Measurements from ENCODE around the gene COX14. TPM values are rescaled to one million over a fixed set of nuclear protein-coding genes. Genes with fewer than 3 reads are reported as not detected.

Gene COX14
- total RNA-seq, 6 donors from 2014 or later = 22.0 to 98.2 (median 71.8) TPM

- DNase-seq = no peak
- no peak for TF ChIP-seq POLR2A (IDR thresholded peaks at IDR 0.05)
- no peak for TF ChIP-seq CTCF (IDR thresholded peaks at IDR 0.05)
- no peak for TF ChIP-seq POLR2AphosphoS5 (IDR thresholded peaks at IDR 0.05)
- TF ChIP-seq EP300 (IDR thresholded peaks at IDR 0.05) = no peak
- ATAC-seq (ENCODE audit: low FRiP score in 2 of 2) = no peak
- Histone ChIP-seq H3K9me3 (no peaks in the 10 kb centered on the region), H3K27ac (no peak overlapping the region), H3K4me1 (peaks cover 6 to 22% (median 7%) of the 10 kb centered on the region in 4 donors), H3K36me3 (peaks cover 8 to 68% (median 30%) of the 10 kb centered on the region in 4 donors), H3K27me3 (no peaks in the 10 kb centered on the region), H3K4me3 (no peak overlapping the region)
- 100% methylated on average over 2 of the region's 2 CpGs for WGBS, 2 donors
Observed at GRCh38 chr12:50119387-50119786, 7.4 kb downstream of the COX14 start.

DNA sequence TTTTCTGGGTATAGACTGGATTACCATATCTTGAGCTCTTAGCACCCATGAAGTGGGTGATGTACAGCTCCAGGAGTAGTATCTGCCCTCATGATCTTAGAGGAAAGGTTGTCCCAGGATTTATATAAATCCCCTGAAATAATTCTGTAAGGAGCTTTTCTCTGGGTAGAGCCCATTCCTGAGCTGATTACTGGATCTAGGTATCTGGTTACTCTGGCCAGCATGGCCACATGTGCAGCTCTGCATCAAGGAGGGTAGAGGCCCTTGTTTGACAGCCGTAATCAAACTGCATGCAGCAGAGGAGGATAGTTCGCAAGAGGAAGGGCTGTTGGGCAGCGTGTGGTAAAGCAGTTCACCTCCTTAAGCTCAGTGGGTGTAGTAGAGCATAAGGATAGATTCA, 8.5 kb downstream of the COX14 start:
- Histone ChIP-seq H3K9me3 (no peaks in the 10 kb centered on the region), H3K36me3 (peaks cover 8 to 64% (median 33%) of the 10 kb centered on the region in 4 donors), H3K27me3 (no peaks in the 10 kb centered on the region), H3K4me3 (no peak overlapping the region), H3K4me1 (peaks cover 10 to 24% (median 11%) of the 10 kb centered on the region in 4 donors), H3K27ac (no peak overlapping the region)
- TF ChIP-seq POLR2A (IDR thresholded peaks at IDR 0.05) (no peak), EP300 (IDR thresholded peaks at IDR 0.05) (no peak), POLR2AphosphoS5 (IDR thresholded peaks at IDR 0.05) (no peak), CTCF (IDR thresholded peaks at IDR 0.05) (no peak)
- WGBS, 2 donors = 95 to 96% methylated on average over 3 of the region's 3 CpGs
- DNase-seq (no peak), ATAC-seq (ENCODE audit: low FRiP score in 2 of 2) (no peak)

DNA sequence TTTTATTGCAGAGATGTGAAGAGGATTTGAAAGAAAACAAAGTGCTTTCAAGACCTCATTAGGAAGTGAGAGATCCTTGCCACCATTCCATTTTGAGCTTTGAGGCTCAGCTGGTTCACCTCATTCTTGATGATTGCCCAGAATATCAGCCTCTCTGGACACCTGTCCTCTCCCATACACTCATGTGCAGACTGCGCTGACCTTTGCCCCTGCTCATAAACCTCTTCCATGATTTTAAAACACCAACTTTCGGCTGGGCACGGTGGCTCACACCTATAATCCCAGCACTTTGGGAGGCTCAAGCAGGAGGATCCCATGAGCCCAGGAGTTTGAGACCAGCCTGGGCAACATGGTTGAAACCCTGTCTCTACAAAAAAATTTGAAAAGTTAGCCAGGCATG, 8.9 kb downstream of the COX14 start:
- peaks cover 8 to 60% (median 32%) of the 10 kb centered on the region in 4 donors for H3K36me3 ChIP-seq
- WGBS, 2 donors = 96 to 97% methylated on average over 3 of the region's 3 CpGs
- H3K9me3 ChIP-seq = no peaks in the 10 kb centered on the region
- no peak overlapping the region for H3K27ac ChIP-seq
- TF ChIP-seq POLR2A (IDR thresholded peaks at IDR 0.05) = no peak
- TF ChIP-seq CTCF (IDR thresholded peaks at IDR 0.05) = no peak
- TF ChIP-seq EP300 (IDR thresholded peaks at IDR 0.05) = no peak
- TF ChIP-seq POLR2AphosphoS5 (IDR thresholded peaks at IDR 0.05) = no peak
- ATAC-seq (ENCODE audit: low FRiP score in 2 of 2) (no peak), DNase-seq (no peak)
- no peaks in the 10 kb centered on the region for H3K27me3 ChIP-seq
- H3K4me3 ChIP-seq = no peak overlapping the region
- peaks cover 11 to 24% (median 14%) of the 10 kb centered on the region in 4 donors for H3K4me1 ChIP-seq

DNA sequence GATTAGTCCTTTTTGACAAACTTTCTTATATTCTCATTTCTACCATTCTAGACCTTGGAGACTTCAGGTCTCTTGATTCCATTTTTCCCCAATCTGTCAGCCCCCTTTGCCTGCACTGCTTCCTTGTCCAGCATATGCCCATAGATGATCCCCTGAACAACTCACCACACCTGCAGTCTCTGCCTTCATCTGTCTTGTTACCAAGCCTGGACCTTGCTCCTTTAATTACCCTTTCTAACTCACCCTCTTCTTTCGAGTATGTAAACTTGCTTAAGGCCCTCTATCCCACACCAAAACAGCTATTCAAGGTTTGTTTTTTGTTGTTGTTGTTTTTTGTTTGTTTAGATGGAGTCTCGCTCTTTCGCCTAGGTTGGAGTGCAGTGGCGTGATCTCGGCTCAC, 9.6 kb downstream of the COX14 start:
- Histone ChIP-seq H3K9me3 (no peaks in the 10 kb centered on the region), H3K4me3 (no peak overlapping the region), H3K27ac (no peak overlapping the region), H3K27me3 (no peaks in the 10 kb centered on the region), H3K36me3 (peaks cover 8 to 60% (median 31%) of the 10 kb centered on the region in 4 donors), H3K4me1 (peaks cover 9 to 18% (median 11%) of the 10 kb centered on the region in 4 donors)
- no peak for ATAC-seq (ENCODE audit: low FRiP score in 2 of 2)
- DNase-seq = no peak
- 76 to 88% methylated on average over 5 of the region's 5 CpGs for WGBS, 2 donors
- TF ChIP-seq EP300 (IDR thresholded peaks at IDR 0.05) = no peak
- TF ChIP-seq CTCF (IDR thresholded peaks at IDR 0.05) = no peak
- no peak for TF ChIP-seq POLR2A (IDR thresholded peaks at IDR 0.05)
- TF ChIP-seq POLR2AphosphoS5 (IDR thresholded peaks at IDR 0.05) = no peak

GRCh38 chr12:50123203-50123602, 11.2 kb downstream of the COX14 start:
- Histone ChIP-seq H3K4me3 (no peak overlapping the region), H3K27me3 (no peaks in the 10 kb centered on the region), H3K27ac (no peak overlapping the region), H3K4me1 (peaks cover 4 to 9% (median 7%) of the 10 kb centered on the region in 4 donors), H3K9me3 (no peaks in the 10 kb centered on the region), H3K36me3 (peaks cover 8 to 74% (median 36%) of the 10 kb centered on the region in 4 donors)
- 51 to 79% methylated on average over 2 of the region's 2 CpGs for WGBS, 2 donors
- DNase-seq = no peak
- no peak for TF ChIP-seq EP300 (IDR thresholded peaks at IDR 0.05)
- no peak for TF ChIP-seq POLR2AphosphoS5 (IDR thresholded peaks at IDR 0.05)
- TF ChIP-seq POLR2A (IDR thresholded peaks at IDR 0.05) = no peak
- TF ChIP-seq CTCF (IDR thresholded peaks at IDR 0.05) = no peak
- no peak for ATAC-seq (ENCODE audit: low FRiP score in 2 of 2)
